Measurements from ENCODE around the gene SPSB1. TPM values are rescaled to one million over a fixed set of nuclear protein-coding genes. Genes with fewer than 3 reads are reported as not detected.

The SPSB1 gene
- total RNA-seq, 1 experiment from 2014 or later: 2.9 TPM

- H3K4me2 ChIP-seq (ENCODE audit: insufficient read depth, insufficient read length, low read length): no peak overlapping the region
- no peak overlapping the region for H3K27ac ChIP-seq (ENCODE audit: insufficient read length, low read depth, low read length)
- peaks cover 0 to 4% (median 0%) of the 10 kb centered on the region in 3 experiments; a peak in 2 of 7 replicates for H3K36me3 Mint-ChIP-seq (ENCODE audit: insufficient read depth in 1 of 3, low read depth in 3 of 3)
Measured at GRCh38 chr1:9289711-9290485, 2.8 kb upstream of the SPSB1 start.

More at GRCh38 chr1:9289711-9290485, 2.8 kb upstream of the SPSB1 start:
- Mint-ChIP-seq H3K4me1 (peaks cover 4% of the 10 kb centered on the region in 2 experiments), H3K9me3 (peaks cover 16 to 23% of the 10 kb centered on the region in 2 experiments), H3K27me3 (ENCODE audit: low read depth) (peaks cover 32% of the 10 kb centered on the region), H3K27ac (no peak overlapping the region), H3K4me3 (no peak overlapping the region)
- Histone ChIP-seq H2BK15ac (ENCODE audit: low read depth, low read length) (no peak overlapping the region), H2BK20ac (ENCODE audit: low read depth, low read length, poor library complexity, severe bottlenecking) (no peak overlapping the region), H4K91ac (ENCODE audit: insufficient read length, low read depth, low read length) (no peak overlapping the region), H3K79me2 (ENCODE audit: insufficient read depth, low read length) (no peaks in the 10 kb centered on the region), H3K9me3 (ENCODE audit: control insufficient read depth, low read depth, low read length) (no peaks in the 10 kb centered on the region), H2AFZ (ENCODE audit: low read length) (no peak overlapping the region), H3K14ac (ENCODE audit: insufficient read depth, low read length) (no peak overlapping the region), H4K8ac (replicated peaks; ENCODE audit: insufficient read length, low read depth, low read length) (no peak overlapping the region), H3K4me1 (ENCODE audit: insufficient read depth, low read length) (no peaks in the 10 kb centered on the region), H3K56ac (ENCODE audit: insufficient read length, low read depth, low read length) (no peak overlapping the region), H3K9ac (ENCODE audit: extremely low read depth, insufficient read length, low read length) (no peak overlapping the region), H3K18ac (ENCODE audit: insufficient read length, low read depth, low read length) (no peak overlapping the region), H4K5ac (ENCODE audit: insufficient read length, low read depth, low read length) (no peak overlapping the region), H3K23me2 (ENCODE audit: insufficient read length, low read depth, low read length, poor library complexity, severe bottlenecking) (peaks cover 9% of the 10 kb centered on the region), H4K20me1 (ENCODE audit: control insufficient read depth, insufficient read depth, insufficient read length) (no peaks in the 10 kb centered on the region), H2BK120ac (ENCODE audit: low read depth, low read length, poor library complexity, severe bottlenecking) (no peak overlapping the region), H3T11ph (ENCODE audit: low read length) (no peak overlapping the region), H2BK12ac (ENCODE audit: insufficient read length, low read depth, low read length) (no peak overlapping the region), H3K79me1 (ENCODE audit: insufficient read depth, low read depth, low read length, poor library complexity, severe bottlenecking) (no peaks in the 10 kb centered on the region), H3K23ac (ENCODE audit: insufficient read length, low read depth, low read length) (no peak overlapping the region), H3K4ac (ENCODE audit: low read depth, low read length) (no peak overlapping the region), H2AK5ac (ENCODE audit: insufficient read length, low read length) (no peak overlapping the region), H2BK5ac (ENCODE audit: insufficient read length, low read length) (no peak overlapping the region), H3K27me3 (ENCODE audit: insufficient read depth, low read length) (peaks cover 8% of the 10 kb centered on the region; the same call in 1 of the 2 replicates)
- no peak for TF ChIP-seq CTCF (conservative IDR thresholded peaks at IDR 0.05)
- no peak for DNase-seq
- WGBS (ENCODE audit: extremely low coverage, insufficient read length, low lambda C conversion rate): no CpG with 5 or more reads among the region's 5 CpGs

All from H9 (cell line).